Esophagus muscularis mucosa (tissue), 4 donors: ENCODE measurements around the gene HBZ. TPM values are rescaled to one million over a fixed set of nuclear protein-coding genes. Genes with fewer than 3 reads are reported as not detected.

Source experiments
- DNase-seq: peaks from one replicate; pipeline ENCODE4 v3.0.0-alpha.2; 2017; ENCODE audit errors: extremely low spot score
- H3K27ac ChIP-seq, 4 donors: fragments of 200-600 bp; sonication (generic); replicated peaks in 1 of 4; 1 replicate in 3 of 4; 2 replicates in 1 of 4; pipeline ENCODE4 v1.5.1; 2016 to 2019; ENCODE audit warnings: mild to moderate bottlenecking in 1 of 4
- H3K27me3 ChIP-seq, 4 donors: fragments of 200-600 bp; sonication (generic); one replicate each; pipeline versions ENCODE4 v1.5.1 to v1.6.0; 2016 to 2019
- H3K36me3 ChIP-seq, 4 donors: fragments of 200-600 bp; sonication (generic); one replicate each; pipeline ENCODE4 v1.5.1; 2016 to 2019
- H3K4me1 ChIP-seq, 4 donors: fragments of 200-600 bp; sonication (generic); one replicate each; pipeline ENCODE4 v1.5.1; 2016 to 2019
- H3K4me3 ChIP-seq, 4 donors: fragments of 200-600 bp; sonication (generic); 1 replicate in 2 of 4; 2 replicates in 2 of 4; pipeline ENCODE4 v1.5.1; 2016 to 2019; ENCODE audit warnings: mild to moderate bottlenecking in 4 of 4, moderate library complexity in 1 of 4
- H3K9me3 ChIP-seq, 4 donors: fragments of 200-600 bp; sonication (generic); 1 replicate in 3 of 4; 2 replicates in 1 of 4; pipeline ENCODE4 v1.5.1; 2016 to 2019
- EP300 ChIP-seq: sonication (generic); formaldehyde crosslinking; IDR thresholded peaks from one replicate; pipeline ENCODE4 v1.6.1; 2017; ENCODE audit warnings: antibody characterized with exemption
- POLR2A ChIP-seq: fragments of 450-650 bp; IDR thresholded peaks from one replicate; pipeline ENCODE4 v1.6.1; 2017; ENCODE audit warnings: antibody characterized with exemption, moderate library complexity, mild to moderate bottlenecking, low read depth
- POLR2AphosphoS5 ChIP-seq, 2 donors: sonication (generic); formaldehyde crosslinking; IDR thresholded peaks; one replicate each; pipeline ENCODE4 v1.6.1; 2017; ENCODE audit warnings: antibody characterized with exemption in 2 of 2
- WGBS: methylation state at CpG from one replicate; pipeline ENCODE4 v1.1.5; 2018; 5-methylcytosine and 5-hydroxymethylcytosine counted together
- intact Hi-C: fragments of 100-400 bp; cut with DNase I; formaldehyde crosslinking; loops from one replicate; pipeline ENCODE4 v1.15.1; 2023
- total RNA-seq, 4 donors: library from RNA; depleted of rRNA; stranded (reverse); fragments of >200 nt; gene quantifications; one replicate each; pipeline versions ENCODE4 v1.1.0 to v1.2.1, GENCODE V29; 2016
- TF ChIP-seq, protein P1 (sequence below), 3 experiments: fragments of 200-600 bp in 2 of 3; fragments of 450-650 bp in 1 of 3; sonication (generic) in 2 of 3; IDR thresholded peaks; one replicate each; pipeline ENCODE4 v1.5.1; 2017 to 2019; ENCODE audit warnings: antibody characterized with exemption in 3 of 3, mild to moderate bottlenecking in 2 of 3, moderate library complexity in 1 of 3

Gene HBZ
- total RNA-seq, 4 donors from 2014 or later: not detected

DNA sequence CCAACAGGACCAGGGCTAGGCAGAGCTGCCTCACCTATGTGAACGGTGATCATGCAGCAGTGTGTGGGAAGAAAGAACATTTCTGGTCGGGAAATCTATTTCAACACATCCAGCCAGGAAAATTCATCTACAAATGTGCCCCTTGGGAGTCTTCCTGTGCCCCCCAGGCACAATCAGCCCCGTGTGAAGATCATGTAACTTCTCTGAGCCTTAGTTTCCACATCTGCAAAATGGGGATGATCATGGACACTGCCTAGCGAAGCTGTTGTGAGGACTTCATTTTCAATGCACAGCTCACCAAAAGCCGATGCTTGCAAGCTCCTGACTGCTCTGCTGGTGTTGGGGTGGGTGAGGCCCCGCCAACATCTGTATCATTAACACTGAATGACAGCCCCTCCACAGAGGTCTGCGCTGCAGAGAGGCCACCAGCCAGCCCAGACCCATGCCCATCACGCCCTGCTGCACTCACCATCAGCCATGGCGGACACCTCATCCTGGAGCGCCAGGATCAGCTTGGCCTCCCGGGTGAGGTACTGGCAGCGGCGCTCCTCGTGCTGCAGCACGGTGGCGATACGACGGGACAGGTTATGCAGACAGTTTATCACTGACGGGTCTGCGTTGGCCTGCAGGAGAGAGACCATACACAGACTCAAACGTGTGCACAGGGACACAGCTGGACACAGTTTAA lies 40.1 kb upstream of the HBZ start:
- 95% methylated on average over 9 of the region's 21 CpGs for WGBS
- Histone ChIP-seq H3K9me3 (no peaks in the 10 kb centered on the region), H3K27ac (no peak overlapping the region), H3K4me1 (peaks cover 0 to 8% (median 6%) of the 10 kb centered on the region in 4 donors), H3K36me3 (peaks cover 23 to 84% (median 57%) of the 10 kb centered on the region in 4 donors), H3K4me3 (no peak overlapping the region), H3K27me3 (no peaks in the 10 kb centered on the region)
- DNase-seq: no peak
- intact Hi-C loops: no loop called here
- TF ChIP-seq, protein P1, sequence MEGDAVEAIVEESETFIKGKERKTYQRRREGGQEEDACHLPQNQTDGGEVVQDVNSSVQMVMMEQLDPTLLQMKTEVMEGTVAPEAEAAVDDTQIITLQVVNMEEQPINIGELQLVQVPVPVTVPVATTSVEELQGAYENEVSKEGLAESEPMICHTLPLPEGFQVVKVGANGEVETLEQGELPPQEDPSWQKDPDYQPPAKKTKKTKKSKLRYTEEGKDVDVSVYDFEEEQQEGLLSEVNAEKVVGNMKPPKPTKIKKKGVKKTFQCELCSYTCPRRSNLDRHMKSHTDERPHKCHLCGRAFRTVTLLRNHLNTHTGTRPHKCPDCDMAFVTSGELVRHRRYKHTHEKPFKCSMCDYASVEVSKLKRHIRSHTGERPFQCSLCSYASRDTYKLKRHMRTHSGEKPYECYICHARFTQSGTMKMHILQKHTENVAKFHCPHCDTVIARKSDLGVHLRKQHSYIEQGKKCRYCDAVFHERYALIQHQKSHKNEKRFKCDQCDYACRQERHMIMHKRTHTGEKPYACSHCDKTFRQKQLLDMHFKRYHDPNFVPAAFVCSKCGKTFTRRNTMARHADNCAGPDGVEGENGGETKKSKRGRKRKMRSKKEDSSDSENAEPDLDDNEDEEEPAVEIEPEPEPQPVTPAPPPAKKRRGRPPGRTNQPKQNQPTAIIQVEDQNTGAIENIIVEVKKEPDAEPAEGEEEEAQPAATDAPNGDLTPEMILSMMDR (IDR thresholded peaks at IDR 0.05): no peak
- TF ChIP-seq POLR2A (no peak), POLR2AphosphoS5 (IDR thresholded peaks at IDR 0.05) (no peak), EP300 (no peak)

DNA sequence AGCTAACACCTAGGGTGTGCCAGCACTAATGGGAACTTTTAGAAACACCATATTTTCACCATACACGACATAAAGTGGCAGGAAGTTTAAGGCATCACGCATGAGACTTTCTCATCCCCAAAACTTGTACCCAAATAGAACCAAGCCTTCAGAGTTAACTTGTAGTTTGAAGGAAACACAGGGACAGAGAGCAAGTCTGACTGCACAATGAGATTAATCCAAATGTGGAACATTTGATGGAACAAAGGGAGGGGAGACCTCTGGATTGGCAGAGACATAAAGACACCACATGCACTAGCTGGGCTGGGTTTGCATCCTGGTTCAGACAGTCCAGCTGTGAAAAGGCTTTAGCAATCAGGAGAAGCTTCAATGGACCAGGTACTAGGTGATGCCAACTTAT lies 38.1 kb upstream of the HBZ start:
- WGBS: 90% methylated on average over 2 of the region's 2 CpGs
- no peak overlapping the region for H3K27ac ChIP-seq
- intact Hi-C loops: no loop called here
- H3K9me3 ChIP-seq: no peaks in the 10 kb centered on the region
- peaks cover 0 to 10% (median 6%) of the 10 kb centered on the region in 4 donors for H3K4me1 ChIP-seq
- H3K27me3 ChIP-seq: no peaks in the 10 kb centered on the region
- TF ChIP-seq POLR2A: no peak
- TF ChIP-seq, protein P1 (IDR thresholded peaks at IDR 0.05): no peak
- TF ChIP-seq POLR2AphosphoS5 (IDR thresholded peaks at IDR 0.05): no peak
- TF ChIP-seq EP300: no peak
- peaks cover 19 to 75% (median 51%) of the 10 kb centered on the region in 4 donors for H3K36me3 ChIP-seq
- no peak overlapping the region for H3K4me3 ChIP-seq
- DNase-seq: no peak

DNA sequence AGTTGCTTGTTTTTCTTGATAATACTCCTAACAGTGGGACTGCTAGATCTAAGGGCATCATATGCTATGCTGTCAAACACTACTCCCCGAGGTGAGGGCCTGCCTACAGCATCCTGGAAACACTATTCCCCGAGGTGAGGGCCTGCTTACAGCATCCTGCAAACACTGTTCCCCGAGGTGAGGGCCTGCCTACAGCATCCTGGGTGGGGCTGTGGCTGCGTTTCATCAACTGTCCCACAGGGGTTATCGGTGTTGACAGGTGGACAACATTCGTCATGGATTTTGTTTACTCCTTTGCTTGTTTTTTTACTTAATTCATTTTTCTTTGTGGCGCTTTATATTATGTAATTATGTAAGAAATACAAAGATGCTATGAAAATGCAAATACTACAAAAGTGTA lies 36.4 kb upstream of the HBZ start:
- H3K27me3 ChIP-seq: no peaks in the 10 kb centered on the region
- H3K4me3 ChIP-seq: no peak overlapping the region
- H3K36me3 ChIP-seq: peaks cover 10 to 61% (median 39%) of the 10 kb centered on the region in 4 donors
- H3K4me1 ChIP-seq: peaks cover 0 to 10% (median 6%) of the 10 kb centered on the region in 4 donors
- TF ChIP-seq, protein P1 (IDR thresholded peaks at IDR 0.05): no peak
- H3K9me3 ChIP-seq: no peaks in the 10 kb centered on the region
- intact Hi-C loops: loop anchor here (5.0 kb wide), 1 partner anchor 246 kb away; no protein-coding TSS in a partner anchor
- no peak for DNase-seq
- WGBS: 70% methylated on average over 7 of the region's 7 CpGs
- H3K27ac ChIP-seq: no peak overlapping the region

DNA sequence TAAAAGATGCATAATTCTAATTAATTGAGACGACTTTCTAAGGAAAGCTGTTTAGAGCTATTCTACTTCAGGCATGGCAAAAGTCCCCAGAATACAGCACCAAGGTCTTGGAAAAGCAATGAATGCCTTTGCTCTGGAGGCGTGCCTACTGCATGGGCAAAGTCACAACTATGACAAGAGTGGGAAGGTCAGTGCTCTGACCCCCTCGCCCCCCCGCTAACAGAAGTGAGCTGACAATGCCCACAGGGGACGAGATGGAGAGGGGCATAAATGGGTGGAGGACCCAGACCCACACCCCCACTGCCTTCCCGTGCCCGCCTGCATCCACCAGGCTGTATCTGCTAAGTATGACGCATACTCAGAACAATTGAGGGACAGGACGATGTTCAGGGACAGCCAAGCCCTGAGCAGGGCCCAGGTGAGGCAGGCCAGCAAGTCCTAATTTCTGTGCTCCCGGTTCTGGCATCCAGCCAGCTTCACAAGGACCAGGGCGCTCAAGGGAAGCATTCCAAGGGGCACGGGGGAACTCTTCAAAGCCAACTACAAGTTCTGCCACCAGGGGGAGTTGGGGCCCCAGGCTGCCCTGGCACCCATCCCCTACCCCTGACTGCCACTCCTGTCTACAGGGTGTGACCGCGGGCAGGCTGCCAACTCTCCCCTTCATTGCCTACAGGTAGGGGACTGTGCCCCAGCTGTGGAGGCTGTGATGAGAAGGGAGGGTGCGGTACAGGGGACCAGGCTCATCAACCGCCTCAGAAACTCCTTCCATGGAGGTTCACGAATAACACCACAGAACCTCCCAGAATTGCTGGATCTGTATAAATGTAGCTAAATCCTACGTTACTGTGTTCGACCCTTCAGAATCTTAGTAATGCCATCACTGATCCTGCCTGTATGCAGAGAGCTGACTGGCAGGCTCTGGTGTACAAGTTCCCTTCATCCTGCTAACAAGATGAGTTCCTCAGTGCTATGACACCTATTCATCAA lies 34.8 kb upstream of the HBZ start:
- H3K36me3 ChIP-seq: peaks cover 1 to 52% (median 27%) of the 10 kb centered on the region in 4 donors
- intact Hi-C loops: loop anchor here (5.0 kb wide), 1 partner anchor 245 kb away; no protein-coding TSS in a partner anchor
- TF ChIP-seq, protein P1 (IDR thresholded peaks at IDR 0.05): peak; percentile 42 to 61 (median 44)
- TF ChIP-seq POLR2A: no peak
- WGBS: 75% methylated on average over 15 of the region's 19 CpGs
- no peak overlapping the region for H3K4me3 ChIP-seq
- H3K27ac ChIP-seq: no peak overlapping the region
- DNase-seq: no peak
- peaks cover 0 to 10% (median 6%) of the 10 kb centered on the region in 4 donors for H3K4me1 ChIP-seq
- no peaks in the 10 kb centered on the region for H3K27me3 ChIP-seq
- H3K9me3 ChIP-seq: no peaks in the 10 kb centered on the region
